Measurements from ENCODE around the gene TMEM119.
A peak's percentile ranks its signal among the peaks of the same experiment; 100 is the strongest.
"Not testable (repeated sequence)": the region's sequence is repeated elsewhere in the genome, so short reads cannot be mapped to it uniquely, and the experiment has no call there.

Gene TMEM119

GRCh38 chr12:108638997-108639822 is 41.3 kb upstream of the TMEM119 start:
- no peaks in the 10 kb centered on the region for H3K36me3 ChIP-seq (ENCODE audit: insufficient read depth, low read length)
- H2AFZ ChIP-seq (ENCODE audit: low read depth, low read length) = peak overlapping the region; percentile 24
- H3K27me3 ChIP-seq (ENCODE audit: insufficient read depth, low read length) = no peaks in the 10 kb centered on the region
- peak overlapping the region; percentile 9 for H3K4me3 ChIP-seq (ENCODE audit: low read length)
- H3K4me1 ChIP-seq (ENCODE audit: insufficient read depth, low read length) = peaks cover 40% of the 10 kb centered on the region
- H3K9me3 ChIP-seq (ENCODE audit: low read length) = no peaks in the 10 kb centered on the region

DNA sequence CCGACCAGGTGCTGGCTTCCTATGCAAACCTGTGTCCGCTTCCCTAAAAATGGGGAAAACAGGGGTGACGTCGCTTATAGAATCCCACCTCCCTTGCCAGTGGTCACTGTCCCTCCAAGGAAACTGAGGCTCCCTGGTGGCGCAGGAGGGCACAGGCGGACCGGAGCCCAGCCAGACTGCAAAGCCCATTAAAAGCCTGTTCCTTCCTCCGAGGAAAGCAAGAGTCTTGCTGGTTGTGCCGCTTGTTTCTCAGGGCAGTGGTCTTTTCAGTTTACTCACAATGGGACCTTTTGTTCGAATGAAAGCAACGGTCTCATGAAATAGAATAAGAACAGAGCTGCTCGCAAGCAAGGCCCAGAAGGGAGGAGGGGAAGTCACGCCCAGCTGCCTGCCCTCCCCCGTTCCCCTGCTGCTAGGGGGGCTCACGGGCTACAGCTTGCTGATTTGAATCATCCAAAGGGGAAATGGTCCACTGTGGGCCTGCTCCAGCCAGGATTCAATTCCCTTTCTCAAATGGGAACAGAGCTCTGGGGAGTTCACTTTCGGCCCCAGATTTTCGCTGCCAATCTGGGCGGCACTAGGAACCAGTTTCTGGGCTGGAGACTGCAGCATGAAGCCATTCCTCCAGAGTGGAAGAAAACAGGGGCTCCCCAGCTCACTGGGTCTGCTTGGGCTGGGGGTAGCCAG is 40.4 kb upstream of the TMEM119 start:
- Histone ChIP-seq H3K9me3 (ENCODE audit: low read length) (no peaks in the 10 kb centered on the region), H3K36me3 (ENCODE audit: insufficient read depth, low read length) (no peaks in the 10 kb centered on the region), H3K27me3 (ENCODE audit: insufficient read depth, low read length) (no peaks in the 10 kb centered on the region), H3K4me3 (ENCODE audit: low read length) (peak overlapping the region; percentile 9), H3K4me1 (ENCODE audit: insufficient read depth, low read length) (peaks cover 42% of the 10 kb centered on the region), H2AFZ (ENCODE audit: low read depth, low read length) (peak overlapping the region; percentile 24)

- H3K4me3 ChIP-seq (ENCODE audit: low read length) = peak overlapping the region; percentile 9
- H3K27me3 ChIP-seq (ENCODE audit: insufficient read depth, low read length) = no peaks in the 10 kb centered on the region
- H3K9me3 ChIP-seq (ENCODE audit: low read length) = no peaks in the 10 kb centered on the region
- H3K4me1 ChIP-seq (ENCODE audit: insufficient read depth, low read length) = peaks cover 42% of the 10 kb centered on the region
- peak overlapping the region; percentile 20 for H2AFZ ChIP-seq (ENCODE audit: low read depth, low read length)
- no peaks in the 10 kb centered on the region for H3K36me3 ChIP-seq (ENCODE audit: insufficient read depth, low read length)
These were observed 39.5 kb upstream of the TMEM119 start for GRCh38 chr12:108637222-108637971.

- no peaks in the 10 kb centered on the region for H3K9me3 ChIP-seq (ENCODE audit: low read length)
- H3K4me1 ChIP-seq (ENCODE audit: insufficient read depth, low read length) = peaks cover 42% of the 10 kb centered on the region
- H3K27me3 ChIP-seq (ENCODE audit: insufficient read depth, low read length) = no peaks in the 10 kb centered on the region
- no peak overlapping the region for H3K4me3 ChIP-seq (ENCODE audit: low read length)
- no peaks in the 10 kb centered on the region for H3K36me3 ChIP-seq (ENCODE audit: insufficient read depth, low read length)
- no peak overlapping the region for H2AFZ ChIP-seq (ENCODE audit: low read depth, low read length)
These were observed 38.3 kb upstream of the TMEM119 start for GRCh38 chr12:108635997-108636808.

DNA sequence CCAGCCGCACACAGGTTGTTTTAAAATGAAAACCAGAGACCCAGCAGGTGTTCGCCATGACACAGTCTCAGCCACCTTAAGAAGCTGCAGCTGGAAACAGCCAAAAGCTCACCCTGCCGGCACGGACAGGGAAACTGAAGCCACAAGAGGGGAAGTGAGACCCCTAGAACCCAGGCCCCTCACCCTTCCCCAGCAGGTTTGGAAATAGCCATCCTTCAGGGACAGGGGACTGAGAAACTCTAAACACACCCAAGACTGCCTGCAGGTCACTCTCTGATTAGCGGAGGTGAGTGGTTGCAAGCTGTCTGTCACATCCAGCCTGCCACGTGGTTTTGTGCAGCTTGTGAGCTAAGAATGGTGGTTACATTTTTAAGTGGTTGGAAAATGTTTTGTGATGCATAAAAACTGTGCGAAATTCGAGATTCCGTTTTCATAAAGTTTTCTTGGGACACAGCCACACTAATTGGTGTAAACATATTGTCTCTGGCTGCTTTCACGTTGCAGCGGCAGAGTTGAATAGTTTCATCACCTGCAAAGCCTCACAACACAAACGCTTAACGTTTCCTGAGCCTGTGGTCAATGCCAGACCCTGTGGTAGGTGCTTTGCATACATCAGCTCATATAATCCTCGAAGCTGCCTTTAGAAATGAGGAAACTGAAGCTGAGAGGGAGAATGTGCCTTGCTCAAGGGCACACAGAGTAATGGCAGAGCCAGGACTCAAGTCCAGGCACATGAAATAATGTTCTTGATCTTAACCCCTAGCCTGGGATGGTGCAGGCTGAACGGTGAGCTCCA is 37.5 kb upstream of the TMEM119 start:
- H3K4me3 ChIP-seq (ENCODE audit: low read length) = no peak overlapping the region

GRCh38 chr12:108634341-108634751 is 36.5 kb upstream of the TMEM119 start:
- no peak overlapping the region for H2AFZ ChIP-seq (ENCODE audit: low read depth, low read length)
- H3K4me1 ChIP-seq (ENCODE audit: insufficient read depth, low read length) = peaks cover 48% of the 10 kb centered on the region
- no peak overlapping the region for H3K4me3 ChIP-seq (ENCODE audit: low read length)
- H3K27me3 ChIP-seq (ENCODE audit: insufficient read depth, low read length) = no peaks in the 10 kb centered on the region
- H3K36me3 ChIP-seq (ENCODE audit: insufficient read depth, low read length) = no peaks in the 10 kb centered on the region
- no peaks in the 10 kb centered on the region for H3K9me3 ChIP-seq (ENCODE audit: low read length)

More for the DNA sequence above, 37.5 kb upstream of the TMEM119 start:
- Histone ChIP-seq H3K4me1 (ENCODE audit: insufficient read depth, low read length) (peaks cover 43% of the 10 kb centered on the region), H3K27me3 (ENCODE audit: insufficient read depth, low read length) (no peaks in the 10 kb centered on the region), H3K36me3 (ENCODE audit: insufficient read depth, low read length) (no peaks in the 10 kb centered on the region), H2AFZ (ENCODE audit: low read depth, low read length) (no peak overlapping the region), H3K9me3 (ENCODE audit: low read length) (no peaks in the 10 kb centered on the region)

DNA sequence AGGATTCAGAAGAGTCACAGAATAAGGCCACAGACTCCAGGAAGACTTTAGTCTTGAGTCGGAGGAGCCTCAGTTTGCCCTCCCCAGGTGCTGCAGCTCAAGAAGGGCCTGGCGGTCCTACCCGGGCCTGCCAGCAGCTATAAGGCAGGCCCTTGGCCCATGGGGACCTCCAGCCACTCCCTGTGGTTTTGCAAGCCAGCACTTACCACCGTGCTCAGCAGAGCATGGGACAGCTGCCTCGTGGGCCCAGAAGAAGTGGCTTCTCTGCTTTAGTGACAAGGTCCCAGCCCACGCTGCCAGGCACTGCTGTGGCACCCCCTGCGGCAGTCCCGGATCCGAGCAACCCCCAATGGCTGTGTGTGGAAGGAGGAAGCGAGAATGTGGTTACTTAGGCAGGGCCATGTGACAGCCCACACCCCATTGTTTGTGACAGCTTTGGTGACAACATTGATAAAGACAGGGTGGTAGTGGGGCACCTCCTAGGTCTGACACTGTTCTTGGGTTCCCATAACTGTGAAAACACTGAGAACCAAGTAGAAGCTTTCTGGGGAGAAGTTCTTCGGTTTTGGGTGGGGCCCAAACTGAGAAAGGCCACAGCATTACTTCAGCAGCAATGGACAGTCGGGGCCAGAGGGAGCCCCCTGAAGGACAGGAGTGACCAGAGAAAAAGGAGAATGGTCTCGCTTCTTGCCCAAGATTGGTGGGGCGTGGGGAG is 35.8 kb upstream of the TMEM119 start, which contains the start of gene SELPLG:
Gene SELPLG, minus strand, starts transcription at position 361 of the 715 bp plus-strand sequence. CDS start 9,587 bp downstream, outside the sequence.
- Histone ChIP-seq H3K4me1 (ENCODE audit: insufficient read depth, low read length) (peaks cover 48% of the 10 kb centered on the region), H3K27me3 (ENCODE audit: insufficient read depth, low read length) (no peaks in the 10 kb centered on the region), H3K4me3 (ENCODE audit: low read length) (no peak within 1 kb of the TSS), H3K36me3 (ENCODE audit: insufficient read depth, low read length) (no peaks in the 10 kb centered on the region), H2AFZ (ENCODE audit: low read depth, low read length) (no peak within 1 kb of the TSS), H3K9me3 (ENCODE audit: low read length) (no peaks in the 10 kb centered on the region)

- Histone ChIP-seq H2AFZ (ENCODE audit: low read depth, low read length) (no peak overlapping the region), H3K36me3 (ENCODE audit: insufficient read depth, low read length) (no peaks in the 10 kb centered on the region), H3K27me3 (ENCODE audit: insufficient read depth, low read length) (no peaks in the 10 kb centered on the region), H3K9me3 (ENCODE audit: low read length) (no peaks in the 10 kb centered on the region), H3K4me3 (ENCODE audit: low read length) (no peak overlapping the region), H3K4me1 (ENCODE audit: insufficient read depth, low read length) (peaks cover 48% of the 10 kb centered on the region)
These were observed 35.2 kb upstream of the TMEM119 start for GRCh38 chr12:108633081-108633533.

GRCh38 chr12:108631261-108631660 is 33.4 kb upstream of the TMEM119 start:
- not testable (repeated sequence) for H3K4me3 ChIP-seq (ENCODE audit: low read length); H3K9me3 ChIP-seq (ENCODE audit: low read length); H3K27me3 ChIP-seq (ENCODE audit: insufficient read depth, low read length); H3K36me3 ChIP-seq (ENCODE audit: insufficient read depth, low read length); H2AFZ ChIP-seq (ENCODE audit: low read depth, low read length)
- peaks cover 37% of the 10 kb centered on the region for H3K4me1 ChIP-seq (ENCODE audit: insufficient read depth, low read length)

- no peaks in the 10 kb centered on the region for H3K27me3 ChIP-seq (ENCODE audit: insufficient read depth, low read length)
- H2AFZ ChIP-seq (ENCODE audit: low read depth, low read length) = no peak overlapping the region
- H3K4me1 ChIP-seq (ENCODE audit: insufficient read depth, low read length) = peaks cover 36% of the 10 kb centered on the region
- no peaks in the 10 kb centered on the region for H3K9me3 ChIP-seq (ENCODE audit: low read length)
- H3K4me3 ChIP-seq (ENCODE audit: low read length) = no peak overlapping the region
- H3K36me3 ChIP-seq (ENCODE audit: insufficient read depth, low read length) = no peaks in the 10 kb centered on the region
These were observed 32.8 kb upstream of the TMEM119 start for GRCh38 chr12:108630481-108631207.
